HEK293 (cell line): ENCODE results near the gene GRK7.

Experiments
- CTCF ChIA-PET: fragments of 350-600 bp; formaldehyde crosslinking; extraction: SDS; loops from one replicate; lab custom pipeline; 2021; ENCODE audit warnings: antibody characterized with exemption; lab: Yijun Ruan, JAX
- POLR2A ChIA-PET: fragments of 300-600 bp; formaldehyde crosslinking; extraction: SDS; loops from one replicate; lab custom pipeline; 2020; ENCODE audit warnings: antibody characterized with exemption, inconsistent platforms; lab: Yijun Ruan, JAX
- H3K27ac ChIP-seq: fragments of 200-500 bp; sonication (Bioruptor generic); 2 replicates; pipeline ENCODE4 v1.5.1; 2014; ENCODE audit warnings: low read depth, low read length, control low read depth, inconsistent platforms; ENCODE audit errors: extremely low read depth
- H3K36me3 ChIP-seq, 2 experiments: fragments of 200-500 bp in 1 of 2; sonication (Bioruptor generic) in 1 of 2; 1 replicate in 1 of 2; 2 replicates in 1 of 2; pipeline ENCODE4 v1.5.1; 2014 to 2017; ENCODE audit warnings: inconsistent platforms in 2 of 2, low read length in 2 of 2; ENCODE audit not compliant: control insufficient read depth in 2 of 2, insufficient read depth in 1 of 2
- H3K4me1 ChIP-seq: fragments of 200-500 bp; sonication (Bioruptor generic); 2 replicates; pipeline ENCODE4 v1.5.1; 2014; ENCODE audit warnings: mild to moderate bottlenecking, low read length, inconsistent platforms; ENCODE audit not compliant: control insufficient read depth, insufficient read depth
- H3K4me3 ChIP-seq: 2 replicates; pipeline ENCODE4 v1.5.1; 2011; ENCODE audit warnings: low read depth, mild to moderate bottlenecking, control low read depth, low read length, moderate library complexity
- H3K9me3 ChIP-seq: fragments of 200-500 bp; sonication (Bioruptor generic); 2 replicates; pipeline ENCODE4 v1.5.1; 2014; ENCODE audit warnings: low read depth, low read length, inconsistent platforms; ENCODE audit not compliant: control insufficient read depth, insufficient read depth
- EGR2 ChIP-seq: fragments of 450-650 bp; formaldehyde crosslinking; IDR thresholded peaks from 2 replicates; pipeline ENCODE4 v1.5.1; 2016; ENCODE audit warnings: low read depth, missing biosample characterization, missing genetic modification characterization
- KLF16 ChIP-seq: fragments of 450-650 bp; formaldehyde crosslinking; IDR thresholded peaks from 2 replicates; pipeline ENCODE4 v1.5.1; 2017; ENCODE audit warnings: missing biosample characterization, missing genetic modification characterization
- OVOL3 ChIP-seq: fragments of 450-650 bp; formaldehyde crosslinking; IDR thresholded peaks from 2 replicates; pipeline ENCODE4 v1.5.1; 2016; ENCODE audit warnings: missing biosample characterization, missing genetic modification characterization
- SETDB1 ChIP-seq: IDR thresholded peaks from one replicate; pipeline ENCODE4 v1.6.1; 2017; ENCODE audit warnings: mild to moderate bottlenecking, low read length, moderate library complexity, mixed read lengths; ENCODE audit not compliant: insufficient read length
- TSHZ1 ChIP-seq: fragments of 450-650 bp; formaldehyde crosslinking; IDR thresholded peaks from 2 replicates; pipeline ENCODE4 v1.5.1; 2016; ENCODE audit warnings: missing biosample characterization, missing genetic modification characterization, borderline replicate concordance
- ZNF138 ChIP-seq: fragments of 450-650 bp; formaldehyde crosslinking; IDR thresholded peaks from 2 replicates; pipeline ENCODE4 v1.5.1; 2016; ENCODE audit warnings: missing biosample characterization, missing genetic modification characterization, borderline replicate concordance
- ZNF292 ChIP-seq: fragments of 450-650 bp; formaldehyde crosslinking; IDR thresholded peaks from 2 replicates; pipeline ENCODE4 v1.5.1; 2016; ENCODE audit warnings: low read depth, missing biosample characterization, missing genetic modification characterization, borderline replicate concordance
- ZNF510 ChIP-seq: fragments of 450-650 bp; formaldehyde crosslinking; IDR thresholded peaks from 2 replicates; pipeline ENCODE4 v1.5.1; 2018; ENCODE audit warnings: mild to moderate bottlenecking, missing genetic modification characterization, missing biosample characterization; ENCODE audit not compliant: insufficient replicate concordance
- ZNF521 ChIP-seq: fragments of 450-650 bp; formaldehyde crosslinking; IDR thresholded peaks from 2 replicates; pipeline ENCODE4 v1.5.1; 2017; ENCODE audit warnings: missing biosample characterization, mild to moderate bottlenecking, missing genetic modification characterization
- ZNF544 ChIP-seq: fragments of 450-650 bp; formaldehyde crosslinking; IDR thresholded peaks from 2 replicates; pipeline ENCODE4 v1.5.0; 2017; ENCODE audit warnings: missing biosample characterization, missing genetic modification characterization
- ZNF596 ChIP-seq: fragments of 450-650 bp; IDR thresholded peaks from 2 replicates; pipeline ENCODE4 v1.5.0; 2018; ENCODE audit warnings: missing biosample characterization, mild to moderate bottlenecking, missing genetic modification characterization, moderate library complexity
- ZNF747 ChIP-seq: fragments of 450-650 bp; formaldehyde crosslinking; IDR thresholded peaks from 2 replicates; pipeline ENCODE4 v1.5.1; 2016; ENCODE audit warnings: missing biosample characterization, missing genetic modification characterization
- ZNF76 ChIP-seq: fragments of 450-650 bp; formaldehyde crosslinking; IDR thresholded peaks from 2 replicates; pipeline ENCODE4; 2016; ENCODE audit warnings: low read depth, missing biosample characterization, missing genetic modification characterization, borderline replicate concordance
- ZSCAN23 ChIP-seq: fragments of 450-650 bp; formaldehyde crosslinking; IDR thresholded peaks from 2 replicates; pipeline ENCODE4 v1.5.1; 2016; ENCODE audit warnings: missing biosample characterization, missing genetic modification characterization
- TF ChIP-seq, protein P1 (sequence below): fragments of 450-650 bp; formaldehyde crosslinking; IDR thresholded peaks from 2 replicates; pipeline ENCODE4 v1.5.1; 2016; ENCODE audit warnings: missing biosample characterization, missing genetic modification characterization
- TF ChIP-seq, protein P2 (sequence below): fragments of 450-650 bp; formaldehyde crosslinking; IDR thresholded peaks from 2 replicates; pipeline ENCODE4 v1.5.1; 2016; ENCODE audit warnings: missing biosample characterization, missing genetic modification characterization
- TF ChIP-seq, protein P3 (sequence below): fragments of 450-650 bp; formaldehyde crosslinking; optimal IDR thresholded peaks from 2 replicates; pipeline ENCODE3; 2016; ENCODE audit warnings: missing biosample characterization, mild to moderate bottlenecking, missing genetic modification characterization
- TF ChIP-seq, protein P4 (sequence below): fragments of 450-650 bp; formaldehyde crosslinking; IDR thresholded peaks from 2 replicates; pipeline ENCODE4 v1.5.1; 2016; ENCODE audit warnings: missing biosample characterization, missing genetic modification characterization
- TF ChIP-seq, protein P5 (sequence below): fragments of 450-650 bp; formaldehyde crosslinking; IDR thresholded peaks from 2 replicates; pipeline ENCODE4 v1.5.1; 2017; ENCODE audit warnings: missing biosample characterization, missing genetic modification characterization

The GRK7 gene

DNA sequence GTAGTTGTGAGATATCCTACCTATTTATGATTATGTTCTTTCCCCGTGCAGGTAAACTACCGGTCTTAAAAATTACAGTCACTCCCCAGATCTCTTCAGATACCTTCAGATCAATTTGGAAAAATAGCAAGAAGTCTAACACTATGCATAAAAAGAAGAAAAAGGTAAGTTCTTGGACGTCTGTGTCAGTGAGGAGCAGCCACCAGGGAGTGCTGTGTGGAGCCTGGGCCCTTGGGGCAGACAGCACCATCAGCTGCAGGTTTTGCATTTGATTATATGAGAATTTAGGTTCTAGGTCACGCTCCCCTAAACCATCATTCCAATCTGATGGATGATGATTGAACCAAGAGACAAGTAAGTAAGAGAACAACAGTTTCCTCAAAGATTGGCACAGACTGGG is 34.0 kb upstream of the GRK7 start (continued):
- TF ChIP-seq, protein P1, sequence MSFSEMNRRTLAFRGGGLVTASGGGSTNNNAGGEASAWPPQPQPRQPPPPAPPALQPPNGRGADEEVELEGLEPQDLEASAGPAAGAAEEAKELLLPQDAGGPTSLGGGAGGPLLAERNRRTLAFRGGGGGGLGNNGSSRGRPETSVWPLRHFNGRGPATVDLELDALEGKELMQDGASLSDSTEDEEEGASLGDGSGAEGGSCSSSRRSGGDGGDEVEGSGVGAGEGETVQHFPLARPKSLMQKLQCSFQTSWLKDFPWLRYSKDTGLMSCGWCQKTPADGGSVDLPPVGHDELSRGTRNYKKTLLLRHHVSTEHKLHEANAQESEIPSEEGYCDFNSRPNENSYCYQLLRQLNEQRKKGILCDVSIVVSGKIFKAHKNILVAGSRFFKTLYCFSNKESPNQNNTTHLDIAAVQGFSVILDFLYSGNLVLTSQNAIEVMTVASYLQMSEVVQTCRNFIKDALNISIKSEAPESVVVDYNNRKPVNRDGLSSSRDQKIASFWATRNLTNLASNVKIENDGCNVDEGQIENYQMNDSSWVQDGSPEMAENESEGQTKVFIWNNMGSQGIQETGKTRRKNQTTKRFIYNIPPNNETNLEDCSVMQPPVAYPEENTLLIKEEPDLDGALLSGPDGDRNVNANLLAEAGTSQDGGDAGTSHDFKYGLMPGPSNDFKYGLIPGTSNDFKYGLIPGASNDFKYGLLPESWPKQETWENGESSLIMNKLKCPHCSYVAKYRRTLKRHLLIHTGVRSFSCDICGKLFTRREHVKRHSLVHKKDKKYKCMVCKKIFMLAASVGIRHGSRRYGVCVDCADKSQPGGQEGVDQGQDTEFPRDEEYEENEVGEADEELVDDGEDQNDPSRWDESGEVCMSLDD (tag by site-specific recombination): no peak
- TF ChIP-seq ZNF596 (tag by site-specific recombination): no peak
- TF ChIP-seq TSHZ1 (tag by site-specific recombination): no peak
- TF ChIP-seq ZNF544 (tag by site-specific recombination): no peak
- no peak for TF ChIP-seq EGR2 (tag by site-specific recombination)
- TF ChIP-seq ZNF747 (tag by site-specific recombination): no peak

GRCh38 chr3:141735176-141735575 is 28.0 kb upstream of the GRK7 start:
- H3K36me3 ChIP-seq: no peaks in the 10 kb centered on the region
- ChIA-PET POLR2A (no interaction called here), CTCF (interaction anchor here (0.7 to 1.1 kb wide), 2 partner anchors 13 to 211 kb away, joined by 3 read pairs; no protein-coding TSS in a partner anchor)
- no peaks in the 10 kb centered on the region for H3K9me3 ChIP-seq
- no peak overlapping the region for H3K27ac ChIP-seq
- no peaks in the 10 kb centered on the region for H3K4me1 ChIP-seq
- TF ChIP-seq, protein P2, sequence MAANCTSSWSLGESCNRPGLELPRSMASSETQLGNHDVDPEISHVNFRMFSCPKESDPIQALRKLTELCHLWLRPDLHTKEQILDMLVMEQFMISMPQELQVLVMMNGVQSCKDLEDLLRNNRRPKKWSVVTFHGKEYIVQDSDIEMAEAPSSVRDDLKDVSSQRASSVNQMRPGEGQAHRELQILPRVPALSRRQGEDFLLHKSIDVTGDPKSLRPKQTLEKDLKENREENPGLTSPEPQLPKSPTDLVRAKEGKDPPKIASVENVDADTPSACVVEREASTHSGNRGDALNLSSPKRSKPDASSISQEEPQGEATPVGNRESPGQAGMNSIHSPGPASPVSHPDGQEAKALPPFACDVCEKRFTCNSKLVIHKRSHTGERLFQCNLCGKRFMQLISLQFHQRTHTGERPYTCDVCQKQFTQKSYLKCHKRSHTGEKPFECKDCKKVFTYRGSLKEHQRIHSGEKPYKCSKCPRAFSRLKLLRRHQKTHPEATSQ (tag by site-specific recombination): no peak
- TF ChIP-seq ZNF292 (tag by site-specific recombination): no peak
- no peak for TF ChIP-seq OVOL3 (tag by site-specific recombination)
- no peak overlapping the region for H3K4me3 ChIP-seq

DNA sequence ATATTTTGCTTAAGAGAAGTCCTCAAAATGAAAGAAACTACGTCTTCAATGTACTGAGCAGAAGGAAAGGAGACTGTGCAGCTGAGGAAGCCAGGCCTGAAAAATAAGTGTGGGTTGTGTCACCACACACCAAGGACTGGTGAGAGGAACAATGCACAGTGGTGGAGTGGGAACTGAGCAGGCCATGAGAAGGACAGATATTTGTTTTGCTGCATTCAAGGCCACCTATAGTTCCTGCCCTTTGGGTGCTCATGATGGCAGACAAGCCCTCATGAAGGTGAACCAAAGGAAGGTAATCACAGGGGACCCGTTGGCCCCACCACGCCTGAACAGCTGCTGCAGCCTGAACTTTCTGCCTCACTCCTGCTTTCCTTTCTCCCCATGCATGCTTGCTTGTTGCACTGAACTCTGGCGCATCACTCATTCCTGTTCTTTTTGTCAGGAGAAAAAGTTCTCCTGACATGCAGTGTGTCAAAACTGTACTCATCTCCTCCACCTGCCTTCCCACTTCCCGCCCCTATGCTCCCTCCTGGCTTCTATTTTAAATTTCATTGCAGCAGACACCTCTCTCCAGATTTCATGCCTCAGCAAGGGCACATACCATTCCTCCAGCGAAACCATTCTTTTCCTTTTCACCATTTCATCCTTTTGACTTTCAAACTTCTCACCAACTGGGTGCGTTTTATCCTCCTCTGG is 27.3 kb upstream of the GRK7 start:
- CTCF ChIA-PET: interaction anchor here (0.7 kb wide), 1 partner anchor 210 kb away, joined by 3 read pairs; no protein-coding TSS in a partner anchor
- H3K4me1 ChIP-seq: no peaks in the 10 kb centered on the region
- POLR2A ChIA-PET: no interaction called here
- TF ChIP-seq ZNF521 (tag by site-specific recombination) (no peak), ZSCAN23 (no peak), ZNF76 (tag by site-specific recombination) (no peak), KLF16 (tag by site-specific recombination) (no peak), ZNF138 (no peak), ZNF510 (tag by site-specific recombination) (no peak), SETDB1 (no peak)
- TF ChIP-seq, protein P3, sequence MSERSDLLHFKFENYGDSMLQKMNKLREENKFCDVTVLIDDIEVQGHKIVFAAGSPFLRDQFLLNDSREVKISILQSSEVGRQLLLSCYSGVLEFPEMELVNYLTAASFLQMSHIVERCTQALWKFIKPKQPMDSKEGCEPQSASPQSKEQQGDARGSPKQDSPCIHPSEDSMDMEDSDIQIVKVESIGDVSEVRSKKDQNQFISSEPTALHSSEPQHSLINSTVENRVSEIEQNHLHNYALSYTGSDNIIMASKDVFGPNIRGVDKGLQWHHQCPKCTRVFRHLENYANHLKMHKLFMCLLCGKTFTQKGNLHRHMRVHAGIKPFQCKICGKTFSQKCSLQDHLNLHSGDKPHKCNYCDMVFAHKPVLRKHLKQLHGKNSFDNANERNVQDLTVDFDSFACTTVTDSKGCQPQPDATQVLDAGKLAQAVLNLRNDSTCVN (tag by site-specific recombination): no peak
- TF ChIP-seq, protein P4, sequence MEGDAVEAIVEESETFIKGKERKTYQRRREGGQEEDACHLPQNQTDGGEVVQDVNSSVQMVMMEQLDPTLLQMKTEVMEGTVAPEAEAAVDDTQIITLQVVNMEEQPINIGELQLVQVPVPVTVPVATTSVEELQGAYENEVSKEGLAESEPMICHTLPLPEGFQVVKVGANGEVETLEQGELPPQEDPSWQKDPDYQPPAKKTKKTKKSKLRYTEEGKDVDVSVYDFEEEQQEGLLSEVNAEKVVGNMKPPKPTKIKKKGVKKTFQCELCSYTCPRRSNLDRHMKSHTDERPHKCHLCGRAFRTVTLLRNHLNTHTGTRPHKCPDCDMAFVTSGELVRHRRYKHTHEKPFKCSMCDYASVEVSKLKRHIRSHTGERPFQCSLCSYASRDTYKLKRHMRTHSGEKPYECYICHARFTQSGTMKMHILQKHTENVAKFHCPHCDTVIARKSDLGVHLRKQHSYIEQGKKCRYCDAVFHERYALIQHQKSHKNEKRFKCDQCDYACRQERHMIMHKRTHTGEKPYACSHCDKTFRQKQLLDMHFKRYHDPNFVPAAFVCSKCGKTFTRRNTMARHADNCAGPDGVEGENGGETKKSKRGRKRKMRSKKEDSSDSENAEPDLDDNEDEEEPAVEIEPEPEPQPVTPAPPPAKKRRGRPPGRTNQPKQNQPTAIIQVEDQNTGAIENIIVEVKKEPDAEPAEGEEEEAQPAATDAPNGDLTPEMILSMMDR: no peak
- TF ChIP-seq, protein P5, sequence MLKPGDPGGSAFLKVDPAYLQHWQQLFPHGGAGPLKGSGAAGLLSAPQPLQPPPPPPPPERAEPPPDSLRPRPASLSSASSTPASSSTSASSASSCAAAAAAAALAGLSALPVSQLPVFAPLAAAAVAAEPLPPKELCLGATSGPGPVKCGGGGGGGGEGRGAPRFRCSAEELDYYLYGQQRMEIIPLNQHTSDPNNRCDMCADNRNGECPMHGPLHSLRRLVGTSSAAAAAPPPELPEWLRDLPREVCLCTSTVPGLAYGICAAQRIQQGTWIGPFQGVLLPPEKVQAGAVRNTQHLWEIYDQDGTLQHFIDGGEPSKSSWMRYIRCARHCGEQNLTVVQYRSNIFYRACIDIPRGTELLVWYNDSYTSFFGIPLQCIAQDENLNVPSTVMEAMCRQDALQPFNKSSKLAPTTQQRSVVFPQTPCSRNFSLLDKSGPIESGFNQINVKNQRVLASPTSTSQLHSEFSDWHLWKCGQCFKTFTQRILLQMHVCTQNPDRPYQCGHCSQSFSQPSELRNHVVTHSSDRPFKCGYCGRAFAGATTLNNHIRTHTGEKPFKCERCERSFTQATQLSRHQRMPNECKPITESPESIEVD (tag by site-specific recombination): no peak

More for the DNA sequence above, 27.3 kb upstream of the GRK7 start:
- Histone ChIP-seq H3K4me3 (no peak overlapping the region), H3K9me3 (no peaks in the 10 kb centered on the region), H3K27ac (no peak overlapping the region), H3K36me3 (peaks cover 0 to 2% of the 10 kb centered on the region in 2 experiments; a peak in 1 of 3 replicates)
